MCF 10A (cell line): ENCODE measurements around the gene SNTG2. TPM values are rescaled to one million over a fixed set of nuclear protein-coding genes. Genes with fewer than 3 reads are reported as not detected.
"Not testable (repeated sequence)": the region's sequence is repeated elsewhere in the genome, so short reads cannot be mapped to it uniquely, and the experiment has no call there.

Source experiments
- BruUV-seq: library from RNA; stranded (reverse); fragments of 400-500 nt; replicated peaks from 2 replicates; lab custom pipeline; 2021; lab: Mats Ljungman, UMichigan
- CTCF ChIA-PET: fragments of 300-600 bp; sonication (Branson Sonifier 250); formaldehyde crosslinking; extraction: SDS; loops from one replicate; lab custom pipeline; 2021; ENCODE audit warnings: antibody characterized with exemption, inconsistent platforms; lab: Yijun Ruan, JAX
- POLR2A ChIA-PET: fragments of 300-600, 350-650 bp; sonication (Branson Sonifier 250); formaldehyde crosslinking; extraction: SDS; loops from one replicate; lab custom pipeline; 2020; ENCODE audit warnings: antibody characterized with exemption, inconsistent platforms; lab: Yijun Ruan, JAX
- DNase-seq: peaks from one replicate; pipeline ENCODE4 v3.0.0-alpha.2; 2018; ENCODE audit not compliant: unreplicated experiment
- H3K27ac Mint-ChIP-seq: one replicate; pipeline ENCODE4 v1.8.0; 2022; ENCODE audit warnings: mild to moderate bottlenecking, low read depth, mixed read lengths; ENCODE audit not compliant: unreplicated experiment
- H3K27me3 Mint-ChIP-seq: one replicate; pipeline ENCODE4 v1.8.0; 2022; ENCODE audit warnings: mixed read lengths; ENCODE audit not compliant: insufficient read depth, unreplicated experiment
- H3K36me3 Mint-ChIP-seq: one replicate; pipeline ENCODE4 v1.8.0; 2022; ENCODE audit warnings: mild to moderate bottlenecking, moderate library complexity, mixed read lengths; ENCODE audit not compliant: insufficient read depth, unreplicated experiment
- H3K4me1 Mint-ChIP-seq: one replicate; pipeline ENCODE4 v1.8.0; 2022; ENCODE audit warnings: mixed read lengths; ENCODE audit not compliant: insufficient read depth, unreplicated experiment
- H3K4me3 Mint-ChIP-seq: one replicate; pipeline ENCODE4 v1.8.0; 2022; ENCODE audit warnings: mild to moderate bottlenecking, moderate library complexity, mixed read lengths; ENCODE audit not compliant: unreplicated experiment
- H3K9me3 Mint-ChIP-seq: one replicate; pipeline ENCODE4 v1.8.0; 2022; ENCODE audit warnings: mixed read lengths; ENCODE audit not compliant: unreplicated experiment
- CTCF ChIP-seq: fragments of 200-600 bp; IDR thresholded peaks from one replicate; pipeline ENCODE4 v1.8.0; 2022; ENCODE audit warnings: antibody characterized with exemption, mild to moderate bottlenecking; ENCODE audit not compliant: unreplicated experiment
- intact Hi-C: fragments of 100-400 bp; cut with micrococcal nuclease; formaldehyde crosslinking; loops from 2 replicates; pipeline ENCODE4 v1.14.1; 2022
- total RNA-seq: library from RNA; stranded (reverse); gene quantifications from 2 replicates; pipeline ENCODE4 v1.2.3, GENCODE V29; 2022

SNTG2 gene
- total RNA-seq, 1 experiment from 2014 or later = not detected

GRCh38 chr2:908568-908967 is 42.1 kb upstream of the SNTG2 start:
- Mint-ChIP-seq H3K27ac (no peak overlapping the region), H3K36me3 (no peaks in the 10 kb centered on the region), H3K9me3 (no peaks in the 10 kb centered on the region), H3K27me3 (peaks cover 16% of the 10 kb centered on the region), H3K4me3 (no peak overlapping the region), H3K4me1 (peaks cover 1% of the 10 kb centered on the region)
- POLR2A ChIA-PET = no interaction called here
- no peak for TF ChIP-seq CTCF
- BruUV-seq = no TSS peak
- CTCF ChIA-PET = interaction anchor here (0.6 to 0.7 kb wide), 2 partner anchors 423 to 882 kb away, joined by 3 read pairs; no protein-coding TSS in a partner anchor
- no peak for DNase-seq
- intact Hi-C loops = no loop called here

GRCh38 chr2:909764-910379 is 40.8 kb upstream of the SNTG2 start:
- H3K27ac Mint-ChIP-seq, CTCF ChIA-PET, H3K9me3 Mint-ChIP-seq, DNase-seq, POLR2A ChIA-PET, H3K4me1 Mint-ChIP-seq, H3K4me3 Mint-ChIP-seq, BruUV-seq, intact Hi-C loops, H3K36me3 Mint-ChIP-seq, H3K27me3 Mint-ChIP-seq: not testable (repeated sequence)

GRCh38 chr2:910698-911097 is 40.0 kb upstream of the SNTG2 start:
- DNase-seq = no peak
- ChIA-PET POLR2A (no interaction called here), CTCF (no interaction called here)
- no peak for TF ChIP-seq CTCF
- Mint-ChIP-seq H3K9me3 (no peaks in the 10 kb centered on the region), H3K4me3 (no peak overlapping the region), H3K27ac (no peak overlapping the region), H3K4me1 (no peaks in the 10 kb centered on the region), H3K27me3 (peaks cover 4% of the 10 kb centered on the region), H3K36me3 (no peaks in the 10 kb centered on the region)
- intact Hi-C loops = no loop called here
- no TSS peak for BruUV-seq

- H3K9me3 Mint-ChIP-seq = no peaks in the 10 kb centered on the region
- DNase-seq = no peak
- POLR2A ChIA-PET = no interaction called here
- TF ChIP-seq CTCF = no peak
- no peak overlapping the region for H3K27ac Mint-ChIP-seq
- CTCF ChIA-PET = no interaction called here
- intact Hi-C loops = no loop called here
- no peaks in the 10 kb centered on the region for H3K36me3 Mint-ChIP-seq
- BruUV-seq = no TSS peak
- H3K27me3 Mint-ChIP-seq = no peaks in the 10 kb centered on the region
- H3K4me3 Mint-ChIP-seq = no peak overlapping the region
- H3K4me1 Mint-ChIP-seq = no peaks in the 10 kb centered on the region
Measured at GRCh38 chr2:915979-916378, 34.7 kb upstream of the SNTG2 start.
